Stimulated activated CD4-positive, alpha-beta T cell treated with anti-CD3 and anti-CD28 coated beads, Interleukin-1b, Interleukin-23, amount 100 ng/mL, for 24 hours (primary cell): ENCODE measurements around the gene MRGPRG.
"Not testable (repeated sequence)": the region's sequence is repeated elsewhere in the genome, so short reads cannot be mapped to it uniquely, and the experiment has no call there.

Experiments used
- DNase-seq, 4 experiments: peaks; one replicate each; pipeline ENCODE4 v3.0.0-alpha.2; 2020; ENCODE audit warnings: low read depth in 4 of 4, low spot score in 1 of 4

MRGPRG gene

DNA sequence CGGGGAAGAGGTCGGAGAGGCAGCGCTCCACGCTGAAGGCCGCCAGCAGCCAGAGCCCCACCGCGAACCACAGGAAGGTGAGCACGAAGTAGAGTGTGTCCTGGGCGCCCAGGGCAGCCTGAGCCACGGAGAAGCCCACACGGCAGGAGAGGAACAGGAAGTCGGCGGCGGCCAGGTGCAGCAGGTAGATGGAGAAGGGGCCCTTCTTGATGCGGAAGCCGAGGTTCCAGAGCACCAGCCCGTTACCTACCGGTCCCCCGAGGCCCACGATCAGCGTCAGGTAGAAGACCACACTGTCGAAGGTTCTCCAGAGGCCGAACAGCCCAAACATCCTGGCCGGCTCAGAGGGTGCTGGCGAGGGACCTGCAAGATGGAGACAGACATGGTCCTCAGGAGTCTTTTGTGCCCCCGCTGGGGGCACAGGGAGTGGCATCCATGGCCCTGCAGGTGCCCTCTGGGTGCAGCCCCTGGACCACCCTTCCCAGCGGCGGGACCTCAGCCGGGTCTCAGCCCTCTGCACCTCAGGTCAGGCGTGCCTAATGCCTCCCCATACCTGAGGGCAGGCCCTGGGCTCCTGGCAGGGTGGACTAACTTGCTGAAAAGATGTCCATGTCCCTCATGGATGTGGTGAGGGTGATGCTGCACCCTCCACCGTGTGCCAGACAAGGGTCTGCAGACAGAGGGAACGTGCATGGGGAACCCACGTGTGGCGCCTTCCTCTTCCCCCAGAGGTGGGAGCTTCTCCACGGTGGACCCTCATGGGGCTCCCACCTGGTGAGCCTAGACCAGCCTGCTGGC, at the start of gene MRGPRG:
Gene MRGPRG, minus strand, starts transcription at position 331 of the 798 bp plus-strand sequence. Its CDS starts 0 bp downstream, at position 331.
- DNase-seq, result no peak

DNA sequence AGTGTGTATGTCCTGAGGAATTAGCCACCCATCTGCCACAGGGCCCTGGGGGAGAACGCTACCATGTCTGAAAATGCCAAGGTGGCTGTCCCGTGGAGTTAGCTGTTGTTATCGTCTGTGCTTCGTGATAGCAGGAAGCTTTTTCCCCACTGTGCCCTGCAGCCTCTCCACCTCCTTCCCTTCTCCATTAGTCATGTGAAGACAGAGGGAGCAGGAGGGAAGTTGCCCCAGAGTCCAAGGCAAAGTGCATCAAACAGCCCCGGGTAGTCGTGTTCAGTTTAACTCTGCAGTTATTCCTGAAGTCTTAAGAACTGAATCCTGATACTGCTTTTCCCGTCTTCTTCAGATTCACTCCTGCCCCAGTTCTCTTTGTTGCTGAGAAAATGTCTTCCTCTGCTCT, 43.9 kb upstream of the MRGPRG start:
- DNase-seq, result not testable (repeated sequence)

GRCh38 chr11:3261831-3262230, 43.2 kb upstream of the MRGPRG start:
- DNase-seq, result not testable (repeated sequence)

DNA sequence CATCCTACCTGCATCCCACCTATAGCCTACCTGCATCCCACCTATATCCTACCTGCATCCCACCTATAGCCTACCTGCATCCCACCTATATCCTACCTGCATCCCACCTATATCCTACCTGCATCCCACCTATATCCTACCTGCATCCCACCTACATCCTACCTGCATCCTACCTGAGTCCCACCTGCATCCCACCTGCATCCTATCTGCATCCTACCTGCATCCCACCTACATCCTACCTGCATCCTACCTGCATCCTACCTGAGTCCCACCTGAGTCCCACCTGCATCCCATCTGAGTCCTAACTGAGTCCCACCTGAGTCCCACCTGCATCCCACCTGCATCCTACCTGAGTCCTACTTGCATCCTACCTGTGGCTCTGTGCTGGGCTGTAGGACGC, 38.9 kb upstream of the MRGPRG start:
- DNase-seq, result not testable (repeated sequence)

DNA sequence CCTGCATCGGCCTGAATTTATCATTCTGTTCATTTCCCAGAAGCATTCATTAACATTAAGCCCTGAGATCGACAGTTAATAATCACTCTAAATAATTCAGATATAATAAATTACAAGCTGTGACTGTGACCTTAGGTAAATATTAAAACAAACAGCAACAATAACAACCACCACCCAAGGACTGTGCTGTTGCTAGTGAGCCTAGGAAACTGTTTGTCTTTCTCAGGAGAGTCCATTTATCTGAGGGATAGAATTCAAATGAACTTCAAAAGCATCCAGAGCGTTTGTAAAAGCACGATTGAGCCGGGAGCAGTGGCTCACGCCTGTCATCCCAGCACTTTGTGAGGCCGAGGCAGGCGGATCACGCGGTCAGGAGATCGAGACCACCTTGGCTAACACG, 36.6 kb upstream of the MRGPRG start:
- DNase-seq, result not testable (repeated sequence)

DNA sequence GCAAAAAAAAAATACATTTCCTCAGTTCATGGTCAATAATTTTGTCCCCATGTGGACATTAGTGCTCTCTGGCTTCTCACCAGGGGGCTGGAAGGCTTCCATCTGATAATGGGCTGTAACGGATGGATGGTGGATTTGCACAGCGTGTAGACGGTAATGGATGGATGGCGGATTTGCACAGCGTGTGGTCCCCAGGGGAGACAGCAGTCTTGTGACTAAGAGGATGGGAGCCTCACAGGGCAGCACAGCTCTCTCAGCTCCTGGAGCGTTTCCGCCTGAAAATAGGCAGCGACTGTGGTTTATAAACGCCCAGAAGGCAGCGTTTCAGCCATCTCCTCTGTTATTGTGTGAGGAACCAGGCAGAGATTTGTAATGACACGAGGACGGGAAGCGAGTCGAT, 36.2 kb upstream of the MRGPRG start:
- DNase-seq, result not testable (repeated sequence)

GRCh38 chr11:3245071-3245470, 26.5 kb upstream of the MRGPRG start:
- DNase-seq, result no peak

DNA sequence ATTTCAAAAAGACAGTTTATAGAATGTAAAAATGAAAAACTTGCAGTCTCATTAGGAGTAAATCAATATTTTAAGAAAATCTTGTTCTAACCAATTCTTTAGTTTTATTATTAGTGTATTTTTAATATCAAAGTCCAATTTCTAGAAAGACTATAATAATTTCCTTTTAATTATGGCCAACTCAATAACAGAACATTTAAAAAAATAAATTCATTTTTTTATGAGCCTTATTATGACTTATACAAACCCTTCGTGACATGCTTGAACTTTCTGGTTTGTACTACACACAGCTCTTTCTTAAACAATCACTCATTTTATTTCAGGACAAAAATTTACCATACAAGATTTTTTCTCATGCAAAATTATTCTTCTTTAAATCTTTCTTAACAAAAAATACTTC, 25.3 kb upstream of the MRGPRG start:
- no peak for DNase-seq

DNA sequence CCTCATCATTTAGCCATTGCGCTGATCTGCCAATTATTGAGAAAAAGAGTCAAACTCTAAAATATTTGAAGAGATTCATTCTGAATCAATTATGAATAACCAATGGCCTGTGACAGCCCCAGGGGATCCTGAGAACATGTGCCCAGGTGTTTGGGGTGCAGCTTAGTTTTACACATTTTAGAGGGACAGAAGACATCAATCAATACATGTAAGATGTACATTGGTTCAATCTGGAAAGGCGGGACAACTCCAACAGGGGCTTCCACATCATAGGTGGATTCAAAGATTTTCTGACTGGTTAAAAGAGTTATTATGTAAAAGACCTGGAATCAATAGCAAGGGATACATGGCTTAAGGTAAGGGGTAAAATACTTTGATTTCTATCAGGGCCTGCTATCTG, 18.5 kb upstream of the MRGPRG start:
- DNase-seq, result no peak

DNA sequence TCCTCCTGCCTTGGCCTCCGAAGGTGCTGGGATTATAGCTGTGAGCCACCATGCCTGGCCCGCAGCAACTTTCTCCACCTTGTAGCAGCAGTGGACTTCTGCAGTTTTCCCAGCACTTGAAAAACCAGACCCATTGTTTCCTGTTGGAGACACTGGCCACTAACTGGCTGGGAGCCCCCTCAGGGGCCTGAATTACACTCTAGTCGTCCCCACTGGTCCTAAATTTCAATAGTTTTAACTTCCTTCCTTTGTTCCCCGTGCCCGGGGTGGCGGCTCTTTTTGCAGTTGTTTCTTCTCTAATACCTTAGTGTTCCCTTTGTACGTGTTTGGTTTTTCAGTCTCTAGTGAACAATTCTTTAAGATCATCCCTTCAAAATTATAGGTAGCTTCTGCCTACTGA, 16.2 kb upstream of the MRGPRG start:
- no peak for DNase-seq

DNA sequence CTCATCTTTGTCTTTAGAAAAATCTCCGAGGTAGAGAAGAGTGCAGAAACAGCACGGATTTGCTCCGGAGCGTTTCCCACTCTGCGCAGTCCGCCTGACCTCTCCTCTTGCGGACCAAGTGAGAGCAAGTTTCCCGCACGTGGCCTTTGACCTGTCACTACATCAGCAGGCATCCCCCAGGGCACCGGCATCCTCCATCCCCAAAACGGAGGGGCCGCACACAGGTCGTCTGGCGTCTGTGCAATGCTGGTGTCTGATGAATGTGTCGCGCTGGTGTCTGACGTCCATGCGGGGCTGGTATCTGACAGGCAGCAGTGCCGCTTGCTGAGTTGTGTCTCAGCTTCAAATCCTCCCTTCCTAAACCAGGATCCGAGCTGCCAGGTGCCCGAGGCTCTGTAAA, 14.3 kb upstream of the MRGPRG start:
- DNase-seq, result no peak

DNA sequence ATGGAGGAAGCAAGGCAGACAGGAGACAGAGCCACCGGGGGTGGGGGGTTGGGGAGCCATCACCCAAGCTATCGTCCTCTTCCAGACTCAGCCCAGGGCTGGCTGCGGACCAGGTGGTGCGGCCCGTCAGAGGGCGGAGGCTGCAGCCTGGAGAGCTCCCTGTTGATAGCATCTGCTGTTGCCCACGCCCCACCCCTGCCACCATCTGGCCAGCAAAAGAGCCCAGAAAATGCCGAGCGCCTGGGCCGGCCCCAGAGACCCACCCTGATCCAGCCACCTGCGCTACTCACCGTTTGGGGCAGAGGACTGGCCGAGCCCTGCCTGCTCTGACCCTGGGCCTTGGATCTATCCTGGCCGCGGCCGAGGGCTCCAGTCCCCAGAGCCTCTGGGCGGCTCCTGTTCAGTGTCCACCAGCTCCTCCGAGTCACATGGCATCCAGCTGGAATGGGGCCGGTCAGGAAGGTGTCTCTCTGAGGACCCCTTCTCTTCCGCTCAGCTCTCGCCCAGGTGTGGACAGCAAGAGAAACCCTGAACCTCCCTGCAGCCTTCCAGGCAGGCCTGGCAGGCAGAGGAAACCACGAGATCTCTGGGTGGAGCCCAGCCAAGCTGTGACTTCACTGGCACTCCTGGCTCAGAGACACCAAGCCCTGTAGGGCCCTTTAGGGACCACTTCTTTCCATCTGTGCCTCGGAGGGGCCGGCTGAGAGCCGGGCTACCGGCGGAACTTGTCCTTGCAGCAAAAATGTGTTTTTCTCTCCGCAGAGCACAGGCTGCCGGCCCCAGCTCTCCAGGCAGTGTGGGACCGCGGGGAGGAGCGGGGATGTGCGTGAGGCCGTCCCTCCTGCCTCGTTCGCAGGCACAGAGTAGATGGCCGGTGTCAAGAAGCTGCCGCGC, 13.5 kb upstream of the MRGPRG start, which contains the start of gene MRGPRE:
Gene MRGPRE, minus strand, starts transcription at position 567 of the 894 bp plus-strand sequence. CDS start 3,618 bp downstream, outside the sequence.
- no peak for DNase-seq

GRCh38 chr11:3231550-3231850, 12.9 kb upstream of the MRGPRG start:
- DNase-seq, result no peak

DNA sequence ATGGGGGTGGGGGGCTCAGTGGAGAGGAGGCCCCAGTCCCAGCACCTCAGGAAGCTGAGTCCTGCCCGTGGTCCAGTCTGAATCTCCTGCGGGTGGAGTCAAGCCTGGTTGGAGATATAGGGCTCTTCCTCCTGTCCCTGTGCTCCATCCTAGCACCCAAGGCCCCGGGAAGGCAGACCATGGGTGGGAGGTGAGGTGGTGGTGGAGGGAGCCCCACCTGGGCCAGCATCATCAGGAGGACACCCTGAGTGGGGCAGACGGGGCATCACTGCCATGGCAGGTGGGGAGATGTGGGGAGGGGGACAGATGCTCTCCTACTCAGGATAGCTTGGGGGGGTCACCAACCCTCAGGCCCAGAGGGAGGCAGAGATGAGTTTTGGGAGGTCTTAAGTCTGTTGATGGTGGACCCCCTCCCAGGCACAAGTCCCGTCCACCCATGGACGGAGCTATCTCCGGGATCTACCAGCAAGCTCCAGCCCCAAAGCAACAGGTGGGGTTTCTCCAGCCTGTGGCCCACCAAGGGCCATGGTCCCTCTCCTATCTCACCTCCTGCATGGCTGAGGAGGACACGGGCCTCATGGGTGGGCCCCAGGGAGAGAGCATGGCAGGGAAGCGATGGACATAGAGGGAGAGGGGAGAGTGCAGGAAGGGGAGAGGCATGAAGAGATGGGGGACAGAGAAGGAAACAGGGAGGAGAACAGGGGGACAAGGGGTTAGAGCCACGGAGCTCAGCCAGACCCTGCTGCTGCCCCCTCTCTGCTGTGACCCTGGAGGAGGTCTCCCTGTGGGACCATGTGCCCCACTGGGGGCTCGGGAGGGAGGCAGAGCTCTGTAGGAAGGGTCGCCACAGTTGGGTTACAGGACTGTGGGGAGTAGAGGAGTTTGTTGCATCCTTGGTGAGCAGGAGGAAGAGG, 12.3 kb upstream of the MRGPRG start:
- DNase-seq, result no peak

DNA sequence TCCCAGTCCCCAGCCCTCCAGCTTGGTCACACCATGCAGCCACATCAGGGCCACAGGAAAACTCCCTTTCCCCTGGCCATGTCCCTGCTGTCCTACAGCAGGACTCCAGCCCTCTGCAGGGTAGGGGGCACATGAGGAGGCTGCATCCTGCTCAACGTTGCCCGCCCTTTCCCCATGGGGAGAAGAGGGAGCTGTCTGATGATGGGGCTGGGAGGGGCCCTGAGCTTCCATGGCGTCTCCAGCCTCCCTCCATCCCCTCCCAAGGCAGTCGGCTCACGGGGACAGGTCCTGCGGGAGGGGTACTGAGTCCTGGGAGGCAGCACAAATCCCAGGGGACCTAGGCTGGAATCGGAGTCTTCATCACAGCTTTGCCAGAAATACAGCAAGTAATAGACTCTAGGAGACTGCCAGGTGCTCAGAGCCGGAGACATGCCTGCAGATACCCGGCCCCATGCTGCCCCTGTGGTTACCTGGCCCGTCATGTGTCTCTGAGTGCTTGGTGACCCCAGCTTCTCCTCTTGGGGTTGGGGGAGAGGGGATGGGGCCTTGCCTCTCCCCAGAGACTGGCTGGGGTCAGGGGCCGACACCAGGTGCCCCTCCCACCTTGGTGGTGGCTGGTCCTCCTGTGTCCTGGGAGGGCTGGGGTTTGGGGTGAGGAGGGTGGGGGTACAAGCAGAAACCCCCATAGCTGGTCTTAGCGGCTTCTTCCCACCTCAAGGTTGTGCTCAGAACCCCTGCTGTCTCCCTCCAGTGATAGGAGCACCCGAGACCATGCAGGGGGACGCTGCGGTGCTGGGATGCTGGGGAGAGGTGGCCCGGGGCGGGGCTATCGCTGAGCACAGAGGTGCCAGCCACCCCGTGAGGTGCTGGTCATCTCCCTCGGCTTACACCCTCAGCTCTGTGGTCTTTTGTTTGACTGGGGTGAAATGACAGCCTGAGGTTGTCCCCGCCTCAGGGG, 11.3 kb upstream of the MRGPRG start:
- no peak for DNase-seq

DNA sequence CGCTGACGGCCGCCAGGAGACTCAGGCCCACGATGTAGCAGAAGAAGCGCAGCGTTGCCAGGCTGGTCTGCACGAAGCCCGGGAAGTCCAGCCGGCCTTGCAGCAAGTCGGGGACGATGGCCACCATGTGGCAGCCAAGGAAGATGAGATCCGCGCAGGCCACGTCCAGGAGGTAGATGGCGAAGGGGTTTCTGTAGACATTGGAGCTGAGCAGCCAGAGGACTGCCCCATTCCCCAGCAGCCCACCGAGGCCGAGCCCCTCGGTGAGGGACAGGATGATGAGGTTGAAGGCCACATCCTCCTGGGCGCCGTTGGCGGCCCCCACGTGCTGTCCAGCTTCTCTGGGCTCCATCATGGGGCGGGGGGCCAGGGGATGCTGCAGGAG, 9.8 kb upstream of the MRGPRG start:
- no peak for DNase-seq

DNA sequence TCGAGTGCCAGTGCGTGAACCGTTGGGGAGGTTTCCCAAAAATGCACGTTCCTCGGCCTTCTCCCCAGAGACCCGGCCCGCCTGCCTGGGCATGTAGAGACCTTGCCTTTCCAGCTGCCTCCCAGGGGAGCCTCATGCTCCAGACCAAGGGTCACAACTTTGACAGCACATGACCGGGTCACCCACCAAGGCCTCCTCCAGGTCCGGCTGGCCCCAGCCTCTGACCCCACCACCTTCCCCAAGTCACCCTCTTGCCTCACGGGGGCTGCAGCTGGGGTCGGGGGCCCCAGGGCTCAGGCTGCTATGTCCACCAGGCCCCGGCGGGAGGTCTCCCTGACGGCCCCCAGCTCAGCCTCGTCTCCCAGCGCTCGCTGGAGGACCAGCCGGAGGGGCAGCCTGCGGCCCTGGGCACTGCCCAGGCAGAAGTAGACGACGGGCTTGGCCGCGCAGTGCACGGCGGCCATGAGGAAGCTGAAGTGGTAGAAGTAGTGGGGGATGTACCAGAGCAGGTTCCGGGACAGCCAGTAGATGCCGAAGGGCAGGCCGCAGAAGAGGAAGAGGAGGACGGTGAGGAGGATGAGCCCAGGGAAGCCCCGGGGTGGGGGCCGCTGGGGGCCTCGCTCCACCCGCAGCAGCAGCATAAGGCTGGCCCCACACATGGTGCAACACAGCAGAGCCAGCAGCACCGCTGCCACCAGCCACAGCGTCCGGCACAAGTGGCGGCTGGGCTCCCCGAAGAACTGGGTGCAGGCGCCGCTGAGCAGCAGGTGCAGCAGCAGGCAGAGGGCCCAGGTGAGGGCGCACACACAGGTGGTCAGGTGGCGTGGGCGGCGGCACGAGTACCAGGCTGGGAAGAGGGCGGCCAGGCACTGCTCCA, 9.2 kb upstream of the MRGPRG start:
- DNase-seq, result no peak

- DNase-seq, result no peak
These were observed 8.4 kb upstream of the MRGPRG start for GRCh38 chr11:3226846-3227567.
